ENCODE measurements around the gene CXXC5.

DNA sequence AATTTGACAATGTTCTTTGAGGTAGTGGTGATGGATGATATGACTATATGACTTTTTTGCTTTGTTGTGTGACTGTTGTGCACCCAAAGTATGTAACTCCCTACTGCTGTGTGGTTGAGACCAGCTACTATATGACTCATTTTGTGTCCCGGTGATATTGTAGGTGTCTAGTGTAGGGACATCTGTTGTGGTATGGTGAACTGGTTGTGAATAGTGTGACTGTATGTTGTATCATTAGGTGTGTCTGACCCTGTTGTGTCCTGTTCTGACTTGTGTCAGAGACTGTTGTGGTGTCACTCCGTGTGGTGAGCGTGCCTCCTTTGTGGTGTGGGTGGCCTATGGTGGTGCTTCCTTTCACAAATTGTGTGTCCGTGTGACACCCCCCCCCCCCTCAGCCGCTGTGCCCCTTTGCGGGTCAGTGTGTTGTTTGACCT lies 11.2 kb upstream of the CXXC5 start:
- TF ChIP-seq, protein P1, sequence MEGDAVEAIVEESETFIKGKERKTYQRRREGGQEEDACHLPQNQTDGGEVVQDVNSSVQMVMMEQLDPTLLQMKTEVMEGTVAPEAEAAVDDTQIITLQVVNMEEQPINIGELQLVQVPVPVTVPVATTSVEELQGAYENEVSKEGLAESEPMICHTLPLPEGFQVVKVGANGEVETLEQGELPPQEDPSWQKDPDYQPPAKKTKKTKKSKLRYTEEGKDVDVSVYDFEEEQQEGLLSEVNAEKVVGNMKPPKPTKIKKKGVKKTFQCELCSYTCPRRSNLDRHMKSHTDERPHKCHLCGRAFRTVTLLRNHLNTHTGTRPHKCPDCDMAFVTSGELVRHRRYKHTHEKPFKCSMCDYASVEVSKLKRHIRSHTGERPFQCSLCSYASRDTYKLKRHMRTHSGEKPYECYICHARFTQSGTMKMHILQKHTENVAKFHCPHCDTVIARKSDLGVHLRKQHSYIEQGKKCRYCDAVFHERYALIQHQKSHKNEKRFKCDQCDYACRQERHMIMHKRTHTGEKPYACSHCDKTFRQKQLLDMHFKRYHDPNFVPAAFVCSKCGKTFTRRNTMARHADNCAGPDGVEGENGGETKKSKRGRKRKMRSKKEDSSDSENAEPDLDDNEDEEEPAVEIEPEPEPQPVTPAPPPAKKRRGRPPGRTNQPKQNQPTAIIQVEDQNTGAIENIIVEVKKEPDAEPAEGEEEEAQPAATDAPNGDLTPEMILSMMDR (IDR thresholded peaks at IDR 0.05), result no peak
- TF ChIP-seq MXI1 (IDR thresholded peaks at IDR 0.05; ENCODE audit: low read depth, low read length) (no peak), POLR2AphosphoS5 (IDR thresholded peaks at IDR 0.05; ENCODE audit: low read depth, low read length) (no peak), EP300 (IDR thresholded peaks at IDR 0.05; ENCODE audit: borderline replicate concordance in 1 of 2, low read depth in 1 of 2, low read length in 1 of 2) (no peak), SIN3A (IDR thresholded peaks at IDR 0.05; ENCODE audit: borderline replicate concordance, low read depth, low read length) (no peak), NFIC (IDR thresholded peaks at IDR 0.05; ENCODE audit: borderline replicate concordance) (no peak), EZH2phosphoT487 (IDR thresholded peaks at IDR 0.05; ENCODE audit: borderline replicate concordance, low read depth) (no peak), FOXM1 (IDR thresholded peaks at IDR 0.05; ENCODE audit: low read depth) (no peak), YY1 (IDR thresholded peaks at IDR 0.05; ENCODE audit: low read depth) (no peak)
- TF ChIP-seq, protein P2, sequence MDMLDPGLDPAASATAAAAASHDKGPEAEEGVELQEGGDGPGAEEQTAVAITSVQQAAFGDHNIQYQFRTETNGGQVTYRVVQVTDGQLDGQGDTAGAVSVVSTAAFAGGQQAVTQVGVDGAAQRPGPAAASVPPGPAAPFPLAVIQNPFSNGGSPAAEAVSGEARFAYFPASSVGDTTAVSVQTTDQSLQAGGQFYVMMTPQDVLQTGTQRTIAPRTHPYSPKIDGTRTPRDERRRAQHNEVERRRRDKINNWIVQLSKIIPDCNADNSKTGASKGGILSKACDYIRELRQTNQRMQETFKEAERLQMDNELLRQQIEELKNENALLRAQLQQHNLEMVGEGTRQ (IDR thresholded peaks at IDR 0.05; ENCODE audit: borderline replicate concordance, low read depth, low read length), result no peak
- TF ChIP-seq, protein P3, sequence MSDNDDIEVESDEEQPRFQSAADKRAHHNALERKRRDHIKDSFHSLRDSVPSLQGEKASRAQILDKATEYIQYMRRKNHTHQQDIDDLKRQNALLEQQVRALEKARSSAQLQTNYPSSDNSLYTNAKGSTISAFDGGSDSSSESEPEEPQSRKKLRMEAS (IDR thresholded peaks at IDR 0.05; ENCODE audit: low read depth), result no peak
- TF ChIP-seq, protein P4, sequence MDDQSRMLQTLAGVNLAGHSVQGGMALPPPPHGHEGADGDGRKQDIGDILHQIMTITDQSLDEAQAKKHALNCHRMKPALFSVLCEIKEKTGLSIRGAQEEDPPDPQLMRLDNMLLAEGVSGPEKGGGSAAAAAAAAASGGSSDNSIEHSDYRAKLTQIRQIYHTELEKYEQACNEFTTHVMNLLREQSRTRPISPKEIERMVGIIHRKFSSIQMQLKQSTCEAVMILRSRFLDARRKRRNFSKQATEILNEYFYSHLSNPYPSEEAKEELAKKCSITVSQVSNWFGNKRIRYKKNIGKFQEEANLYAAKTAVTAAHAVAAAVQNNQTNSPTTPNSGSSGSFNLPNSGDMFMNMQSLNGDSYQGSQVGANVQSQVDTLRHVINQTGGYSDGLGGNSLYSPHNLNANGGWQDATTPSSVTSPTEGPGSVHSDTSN (IDR thresholded peaks at IDR 0.05), result no peak
